GM10847 (cell line): Measurements from ENCODE around the gene RSRP1.
A peak's percentile ranks its signal among the peaks of the same experiment; 100 is the strongest.

Source experiments
- POLR2A ChIP-seq: IDR thresholded peaks from 2 replicates; pipeline ENCODE4 v1.6.1; 2011; ENCODE audit not compliant: insufficient read length; ENCODE audit errors: extremely low read depth

The RSRP1 gene

DNA sequence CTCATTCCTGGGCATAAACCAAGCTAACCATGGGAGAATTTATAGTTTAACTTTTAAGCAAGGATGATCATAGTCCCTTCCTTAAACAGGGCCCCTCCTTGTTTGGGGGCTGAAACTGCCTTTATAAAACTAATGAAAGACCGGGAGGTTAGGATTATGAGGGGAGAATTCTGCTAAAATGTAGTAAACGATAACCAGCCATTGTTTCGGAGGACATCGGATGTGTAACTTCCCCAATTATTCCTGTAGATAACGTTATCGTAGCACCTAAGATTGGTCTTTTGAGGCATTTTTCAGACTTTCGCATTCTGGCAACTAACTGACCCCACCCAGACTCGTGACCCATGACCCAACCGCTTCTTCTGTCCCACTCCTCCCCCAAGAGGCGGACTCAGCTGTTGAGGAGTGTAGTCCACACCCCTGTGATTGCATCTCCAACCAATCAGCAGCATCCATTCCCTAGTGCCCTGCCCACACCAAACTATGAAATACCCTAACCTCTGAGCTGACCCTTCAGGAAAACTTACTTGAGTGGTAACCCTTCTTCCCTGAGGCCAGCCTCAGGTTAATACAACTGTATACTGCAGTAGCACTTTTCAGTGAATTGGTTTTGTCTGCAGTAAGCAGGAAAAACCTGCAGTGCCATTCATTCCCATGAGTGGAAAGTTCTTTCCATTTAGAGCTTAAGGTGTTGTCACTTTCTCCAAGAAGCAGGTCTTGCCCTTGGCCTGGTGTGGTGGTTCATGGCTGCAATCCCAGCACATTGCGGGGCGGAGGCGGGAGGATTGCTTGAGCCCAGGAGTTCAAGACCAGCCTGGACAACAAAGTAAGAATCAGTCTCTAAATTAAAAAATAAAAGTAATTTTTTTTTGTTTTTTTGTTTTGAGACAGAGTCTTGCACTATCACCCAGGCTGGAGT is 14.1 kb downstream of the RSRP1 start:
- peak; percentile 15 for TF ChIP-seq POLR2A

DNA sequence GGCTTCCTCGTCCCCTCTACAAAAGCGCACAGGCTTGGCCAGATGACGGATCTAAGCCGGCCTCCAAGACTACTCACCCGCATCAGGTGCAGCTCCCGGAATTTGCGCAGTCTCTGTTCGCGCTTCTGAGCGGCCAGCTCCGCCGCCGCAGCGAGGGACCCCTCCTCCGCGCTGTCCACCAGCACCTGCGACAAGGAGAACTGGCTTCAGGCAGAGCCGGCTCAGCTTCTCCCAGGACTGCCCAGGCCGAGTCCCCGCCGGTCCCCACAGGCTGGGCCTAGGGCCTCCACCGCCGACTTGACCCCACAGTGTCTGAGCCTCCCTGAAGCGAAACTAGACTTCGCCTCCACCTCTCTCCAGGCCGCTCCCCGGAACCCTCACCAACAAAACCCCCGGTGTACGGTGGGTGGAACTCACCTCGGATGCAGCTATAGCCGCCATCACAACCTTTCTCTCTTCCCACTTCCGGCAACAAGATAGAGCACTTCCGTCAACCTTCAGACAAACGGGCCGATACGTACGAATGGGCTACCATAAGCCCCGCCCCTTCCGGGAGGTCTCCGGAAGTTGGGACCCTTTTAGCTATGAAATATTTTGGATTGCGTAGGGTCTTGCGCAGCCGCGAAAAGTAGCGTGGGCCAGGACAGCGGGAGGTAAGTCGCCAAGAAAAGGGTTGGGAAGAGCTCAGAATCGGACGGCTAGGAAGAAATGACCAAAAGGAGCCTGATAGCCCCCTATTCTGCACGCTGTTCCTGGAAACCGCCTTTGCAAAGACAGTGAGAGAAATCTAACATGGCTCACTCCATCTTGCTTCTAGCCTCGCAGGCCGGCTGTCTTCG is 15.0 kb downstream of the RSRP1 start, which contains the start of gene SYF2:
SYF2 (minus strand) TSS at position 476 of the 839 bp plus-strand sequence; CDS start at position 441, 35 bp downstream.
- TF ChIP-seq POLR2A: peak; percentile 61

DNA sequence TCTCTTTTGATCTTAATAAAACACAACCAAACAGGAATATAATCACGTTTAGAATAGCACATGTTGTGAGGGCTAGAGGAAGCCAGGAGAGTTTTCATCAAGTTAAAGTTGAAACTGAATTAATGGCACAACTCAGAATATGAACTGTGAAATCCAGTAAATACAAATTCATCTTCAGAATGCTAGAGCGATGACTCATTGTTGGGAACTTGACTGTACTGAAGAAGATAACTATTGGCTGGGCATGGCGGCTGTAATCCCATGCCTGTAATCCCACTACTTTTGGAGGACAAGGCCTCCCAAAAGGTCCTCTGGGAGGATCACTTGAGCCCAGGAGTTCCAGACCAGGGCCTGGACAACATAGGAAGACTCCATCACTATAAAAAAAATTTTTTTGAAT is 23.8 kb downstream of the RSRP1 start:
- TF ChIP-seq POLR2A: no peak

GRCh38 chr1:25222606-25223005 is 24.6 kb downstream of the RSRP1 start:
- TF ChIP-seq POLR2A: no peak

DNA sequence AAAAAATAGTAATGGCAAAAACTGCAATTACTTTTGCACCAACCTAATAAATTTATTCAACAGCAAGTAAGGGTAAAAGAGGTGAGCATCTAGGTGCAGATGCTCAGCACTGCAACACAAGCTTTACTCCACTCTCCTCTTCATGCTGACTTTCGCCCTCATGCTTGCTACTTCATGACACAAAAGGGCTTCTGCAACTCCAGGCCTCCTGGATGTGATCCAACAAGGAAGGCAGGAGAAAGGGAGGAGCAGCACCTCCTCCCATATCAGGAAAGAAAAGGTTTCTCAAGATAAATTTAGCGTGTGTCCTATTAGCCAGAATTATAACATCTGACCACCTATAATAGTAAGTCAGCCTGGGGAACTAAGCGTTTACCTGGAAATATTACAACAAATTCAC is 26.6 kb downstream of the RSRP1 start:
- no peak for TF ChIP-seq POLR2A

DNA sequence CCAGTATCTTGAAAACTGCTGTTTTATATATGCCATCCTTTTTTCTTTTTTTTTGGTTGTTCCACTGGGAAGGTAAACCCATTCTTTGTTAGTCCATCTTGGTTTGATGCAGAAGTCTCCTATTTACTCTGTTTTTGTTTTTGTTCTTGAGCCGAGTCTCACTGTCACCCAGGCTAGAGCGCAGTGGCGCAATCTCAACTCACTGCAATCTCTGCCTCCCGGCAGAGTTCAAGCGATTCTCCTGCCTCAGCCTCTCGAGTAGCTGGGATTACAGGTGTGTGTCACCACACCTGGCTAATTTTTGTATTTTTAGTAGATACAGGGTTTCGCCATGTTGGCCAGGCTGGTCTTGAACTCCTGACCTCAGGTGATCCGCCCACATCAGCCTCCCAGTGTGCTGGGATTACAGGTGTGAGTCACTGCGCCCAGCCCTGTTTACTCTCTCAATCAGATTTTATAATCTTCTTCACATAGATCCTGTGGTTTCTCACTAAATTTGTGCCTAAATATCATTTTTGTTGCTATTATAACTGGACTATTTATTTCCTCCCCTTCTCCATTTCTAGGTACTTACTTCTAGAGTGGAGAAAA is 27.5 kb downstream of the RSRP1 start:
- TF ChIP-seq POLR2A: no peak

DNA sequence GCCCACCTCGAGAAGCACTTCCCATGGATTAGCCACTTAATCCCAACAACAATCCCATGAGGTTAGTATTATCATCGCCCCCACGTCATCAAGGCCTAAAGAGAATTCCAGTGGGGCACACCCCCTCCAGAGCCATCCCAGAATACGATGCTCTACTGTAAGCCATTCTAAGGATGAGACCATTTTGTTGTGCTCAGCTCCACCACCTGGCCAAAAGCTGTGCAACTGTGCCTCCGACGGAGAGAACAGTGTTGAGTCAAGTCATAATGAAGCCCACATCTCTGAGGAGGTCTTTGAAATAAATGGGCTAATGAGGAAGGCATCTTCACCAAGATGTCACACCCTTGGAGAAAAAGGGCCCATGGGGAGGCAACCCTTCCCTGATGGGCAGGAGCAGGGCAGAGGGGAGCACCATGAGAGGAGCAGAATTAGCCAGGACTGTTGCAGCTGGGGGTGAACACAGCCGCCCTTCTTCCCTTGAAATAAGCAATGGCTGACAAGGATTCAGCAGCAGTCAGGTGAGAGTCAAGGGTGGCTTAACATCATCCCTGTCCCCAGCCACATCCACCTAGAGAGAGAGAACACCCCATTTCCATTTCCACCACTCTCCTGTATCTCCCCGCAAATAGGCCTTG is 29.5 kb downstream of the RSRP1 start:
- no peak for TF ChIP-seq POLR2A

- TF ChIP-seq POLR2A: no peak
Measured at GRCh38 chr1:25217015-25217414, 30.2 kb downstream of the RSRP1 start.

- no peak for TF ChIP-seq POLR2A
Measured at GRCh38 chr1:25216123-25216522, 31.1 kb downstream of the RSRP1 start.

- no peak for TF ChIP-seq POLR2A
Measured at GRCh38 chr1:25212725-25213124, 34.5 kb downstream of the RSRP1 start.

GRCh38 chr1:25210728-25211127 is 36.5 kb downstream of the RSRP1 start:
- TF ChIP-seq POLR2A: no peak

DNA sequence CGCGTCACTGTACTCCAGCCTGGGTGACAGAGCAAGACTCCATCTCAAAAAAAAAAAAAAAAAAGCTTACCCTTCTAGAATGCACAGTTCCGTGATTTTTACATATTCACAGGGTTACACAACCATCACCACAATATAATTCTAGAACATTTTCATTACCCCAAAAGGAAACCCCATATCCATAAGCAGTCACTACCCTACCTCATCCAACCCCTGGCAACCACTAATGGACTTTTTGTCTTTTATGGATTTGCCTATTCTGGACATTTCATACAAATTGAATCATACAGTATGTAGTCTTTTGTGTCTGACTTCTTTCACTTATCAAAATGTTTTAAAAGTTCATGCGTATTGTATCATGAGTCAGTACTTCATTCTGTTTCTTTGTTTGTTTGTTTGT is 37.7 kb downstream of the RSRP1 start:
- TF ChIP-seq POLR2A: no peak

GRCh38 chr1:25208561-25209222 is 38.6 kb downstream of the RSRP1 start:
- no peak for TF ChIP-seq POLR2A

DNA sequence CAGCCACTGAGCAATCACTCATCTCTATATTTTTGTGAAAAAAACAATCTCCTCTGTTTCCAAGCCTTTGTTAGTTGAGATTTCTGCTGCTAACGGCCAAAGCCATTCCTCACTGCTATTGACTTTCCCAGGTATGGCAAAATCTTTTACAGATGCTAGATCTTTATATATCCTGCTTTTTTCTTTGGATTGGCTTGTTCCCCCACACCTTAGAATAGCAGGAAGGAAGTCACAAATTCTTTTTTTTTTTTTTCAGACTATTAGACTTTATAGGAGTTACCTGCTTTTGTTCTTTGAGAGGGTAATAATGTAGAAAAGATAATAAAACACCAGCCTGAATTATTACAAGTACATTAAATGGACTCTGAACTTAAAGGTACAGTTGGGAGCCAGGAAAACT is 39.2 kb downstream of the RSRP1 start:
- TF ChIP-seq POLR2A: no peak

GRCh38 chr1:25206201-25206600 is 41.1 kb downstream of the RSRP1 start:
- no peak for TF ChIP-seq POLR2A
